H9 (cell line): Measurements from ENCODE around the gene KIF15. TPM values are rescaled to one million over a fixed set of nuclear protein-coding genes. Genes with fewer than 3 reads are reported as not detected.

Experiments
- DNase-seq: peaks from one replicate; pipeline ENCODE4 v3.0.0-alpha.2; 2017
- H2AFZ ChIP-seq: one replicate; pipeline ENCODE4 v1.6.1; 2013; ENCODE audit warnings: mild to moderate bottlenecking, low read length, control low read depth, moderate library complexity
- H2AK5ac ChIP-seq: 2 replicates; pipeline ENCODE4 v1.6.1; 2013; ENCODE audit warnings: low read length, control low read depth, mixed read lengths; ENCODE audit not compliant: insufficient read length
- H2BK120ac ChIP-seq: one replicate; pipeline ENCODE4 v1.6.1; 2013; ENCODE audit warnings: low read depth, mild to moderate bottlenecking, low read length, control low read depth, inconsistent platforms; ENCODE audit not compliant: poor library complexity, severe bottlenecking
- H2BK12ac ChIP-seq: 2 replicates; pipeline ENCODE4 v1.6.1; 2013; ENCODE audit warnings: low read length, control low read depth, mixed read lengths, low read depth; ENCODE audit not compliant: insufficient read length
- H2BK15ac ChIP-seq: 2 replicates; pipeline ENCODE4 v1.6.1; 2013; ENCODE audit warnings: low read depth, low read length, control low read depth
- H2BK20ac ChIP-seq: one replicate; pipeline ENCODE4 v1.6.1; 2013; ENCODE audit warnings: low read depth, mild to moderate bottlenecking, low read length, control low read depth, inconsistent platforms; ENCODE audit not compliant: poor library complexity, severe bottlenecking
- H2BK5ac ChIP-seq: 2 replicates; pipeline ENCODE4 v1.6.1; 2013; ENCODE audit warnings: low read length, control low read depth, mixed read lengths; ENCODE audit not compliant: insufficient read length
- H3K14ac ChIP-seq: 2 replicates; pipeline ENCODE4 v1.6.1; 2013; ENCODE audit warnings: low read length, control low read depth; ENCODE audit not compliant: insufficient read depth
- H3K18ac ChIP-seq: 2 replicates; pipeline ENCODE4 v1.6.1; 2013; ENCODE audit warnings: low read depth, mild to moderate bottlenecking, mixed read lengths, low read length, control low read depth; ENCODE audit not compliant: insufficient read length
- H3K23ac ChIP-seq: 2 replicates; pipeline ENCODE4 v1.6.1; 2013; ENCODE audit warnings: low read length, control low read depth, mixed read lengths, low read depth; ENCODE audit not compliant: insufficient read length
- H3K23me2 ChIP-seq: 2 replicates; pipeline ENCODE4 v1.6.1; 2013; ENCODE audit warnings: low read depth, mild to moderate bottlenecking, mixed read lengths, low read length, control low read depth; ENCODE audit not compliant: insufficient read length, poor library complexity, severe bottlenecking
- H3K27ac ChIP-seq: 2 replicates; pipeline ENCODE4 v1.5.1; 2013; ENCODE audit warnings: low read length, control low read depth, mixed read lengths, low read depth; ENCODE audit not compliant: insufficient read length
- H3K27me3 ChIP-seq: 2 replicates; pipeline ENCODE4 v1.6.1; 2013; ENCODE audit warnings: low read length, control low read depth, inconsistent platforms; ENCODE audit not compliant: insufficient read depth
- H3K4ac ChIP-seq: 2 replicates; pipeline ENCODE4 v1.6.1; 2013; ENCODE audit warnings: low read depth, mild to moderate bottlenecking, control low read depth, inconsistent platforms, low read length, moderate library complexity
- H3K4me1 ChIP-seq: 2 replicates; pipeline ENCODE4 v1.6.1; 2013; ENCODE audit warnings: low read length, control low read depth, inconsistent platforms; ENCODE audit not compliant: insufficient read depth
- H3K4me2 ChIP-seq: 2 replicates; pipeline ENCODE4 v1.6.1; 2013; ENCODE audit warnings: low read length, control low read depth, mixed read lengths; ENCODE audit not compliant: insufficient read length, insufficient read depth
- H3K56ac ChIP-seq: 2 replicates; pipeline ENCODE4 v1.6.1; 2013; ENCODE audit warnings: low read depth, mild to moderate bottlenecking, mixed read lengths, low read length, control low read depth; ENCODE audit not compliant: insufficient read length
- H3K79me1 ChIP-seq: 2 replicates; pipeline ENCODE4 v1.6.1; 2013; ENCODE audit warnings: low read depth, mild to moderate bottlenecking, moderate library complexity, low read length, control low read depth, inconsistent platforms; ENCODE audit not compliant: insufficient read depth, poor library complexity, severe bottlenecking
- H3K79me2 ChIP-seq: 2 replicates; pipeline ENCODE4 v1.6.1; 2013; ENCODE audit warnings: low read length, control low read depth, inconsistent platforms; ENCODE audit not compliant: insufficient read depth
- H3K9ac ChIP-seq: 2 replicates; pipeline ENCODE4 v1.6.1; 2013; ENCODE audit warnings: low read length, control low read depth, mixed read lengths; ENCODE audit not compliant: insufficient read length; ENCODE audit errors: extremely low read depth
- H3K9me3 ChIP-seq: one replicate; pipeline ENCODE4 v1.6.1; 2013; ENCODE audit warnings: low read depth, low read length, inconsistent platforms; ENCODE audit not compliant: control insufficient read depth
- H3T11ph ChIP-seq: one replicate; pipeline ENCODE4 v1.6.1; 2013; ENCODE audit warnings: mild to moderate bottlenecking, low read length, control low read depth, inconsistent platforms
- H4K20me1 ChIP-seq: one replicate; pipeline ENCODE4 v1.6.1; 2013; ENCODE audit not compliant: control insufficient read depth, insufficient read length, insufficient read depth
- H4K5ac ChIP-seq: 2 replicates; pipeline ENCODE4 v1.6.1; 2013; ENCODE audit warnings: low read depth, mild to moderate bottlenecking, mixed read lengths, low read length, control low read depth; ENCODE audit not compliant: insufficient read length
- H4K8ac ChIP-seq: replicated peaks from 2 replicates; pipeline ENCODE4 v1.6.1; 2013; ENCODE audit warnings: low read length, control low read depth, mixed read lengths, low read depth; ENCODE audit not compliant: insufficient read length
- H4K91ac ChIP-seq: 2 replicates; pipeline ENCODE4 v1.6.1; 2013; ENCODE audit warnings: low read depth, mild to moderate bottlenecking, moderate library complexity, mixed read lengths, low read length, control low read depth; ENCODE audit not compliant: insufficient read length
- H3K27ac Mint-ChIP-seq, 3 experiments: 2 replicates in 2 of 3; 3 replicates in 1 of 3; pipeline ENCODE4 v1.8.0; 2020 to 2021; ENCODE audit warnings: mixed read lengths in 3 of 3, mild to moderate bottlenecking in 1 of 3, moderate library complexity in 1 of 3
- H3K27me3 Mint-ChIP-seq: 2 replicates; pipeline ENCODE4 v1.8.0; 2021; ENCODE audit warnings: low read depth, mild to moderate bottlenecking, moderate library complexity, mixed read lengths
- H3K36me3 Mint-ChIP-seq, 3 experiments: 2 replicates in 2 of 3; 3 replicates in 1 of 3; pipeline ENCODE4 v1.8.0; 2020 to 2021; ENCODE audit warnings: low read depth in 3 of 3, mixed read lengths in 3 of 3; ENCODE audit not compliant: insufficient read depth in 1 of 3
- H3K4me1 Mint-ChIP-seq, 2 experiments: 2 replicates each; pipeline ENCODE4 v1.8.0; 2020; ENCODE audit warnings: mixed read lengths in 2 of 2
- H3K4me3 Mint-ChIP-seq, 2 experiments: 2 replicates in 1 of 2; 3 replicates in 1 of 2; pipeline ENCODE4 v1.8.0; 2020 to 2021; ENCODE audit warnings: mild to moderate bottlenecking in 2 of 2, mixed read lengths in 2 of 2, moderate library complexity in 1 of 2
- H3K9me3 Mint-ChIP-seq, 2 experiments: 2 replicates in 1 of 2; 3 replicates in 1 of 2; pipeline ENCODE4 v1.8.0; 2020; ENCODE audit warnings: mild to moderate bottlenecking in 2 of 2, mixed read lengths in 2 of 2, moderate library complexity in 1 of 2
- WGBS: extraction: QIAGEN DNeasy Blood & Tissue Kit; methylation state at CpG from one replicate; pipeline ENCODE4 v1.1.7; 2013; ENCODE audit warnings: missing lambda C conversion rate, low lambda C conversion rate, mixed read lengths; ENCODE audit not compliant: insufficient read length; ENCODE audit errors: extremely low coverage; 5-methylcytosine and 5-hydroxymethylcytosine counted together
- total RNA-seq: library from RNA; stranded (reverse); gene quantifications from 2 replicates; pipeline ENCODE4 v1.2.1, GENCODE V29; 2021
- TF ChIP-seq, protein P1 (sequence below): fragments of 200-600 bp; sonication (generic); conservative IDR thresholded peaks from 3 replicates; pipeline ENCODE4 v1.8.0; 2021; ENCODE audit warnings: antibody characterized with exemption, mild to moderate bottlenecking

Gene KIF15
- total RNA-seq, 1 experiment from 2014 or later = 25.0 TPM

DNA sequence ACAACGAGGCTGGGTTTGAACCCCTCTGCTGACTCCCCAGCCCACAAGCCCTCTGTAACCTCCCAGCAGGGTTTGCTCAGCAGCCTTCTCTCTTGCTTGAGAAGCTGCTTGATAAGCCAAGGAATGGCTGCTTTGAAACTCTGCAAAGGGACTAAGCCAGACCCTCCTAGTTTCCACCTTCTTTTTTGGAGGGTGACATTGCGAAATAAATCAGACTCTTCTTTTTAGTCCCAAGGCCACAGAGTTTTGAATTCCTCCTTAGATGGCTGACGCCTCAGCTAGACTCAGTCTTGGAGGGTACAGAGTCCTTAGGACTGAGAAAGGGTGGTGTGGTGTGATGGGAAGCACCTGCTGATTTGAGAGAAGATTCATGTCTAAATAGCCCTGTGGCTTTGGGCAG lies 114.0 kb downstream of the KIF15 start:
- no peak overlapping the region for H3K9ac ChIP-seq
- H2AK5ac ChIP-seq = no peak overlapping the region
- H2BK20ac ChIP-seq = no peak overlapping the region
- H3K36me3 Mint-ChIP-seq = no peaks in the 10 kb centered on the region
- TF ChIP-seq, protein P1, sequence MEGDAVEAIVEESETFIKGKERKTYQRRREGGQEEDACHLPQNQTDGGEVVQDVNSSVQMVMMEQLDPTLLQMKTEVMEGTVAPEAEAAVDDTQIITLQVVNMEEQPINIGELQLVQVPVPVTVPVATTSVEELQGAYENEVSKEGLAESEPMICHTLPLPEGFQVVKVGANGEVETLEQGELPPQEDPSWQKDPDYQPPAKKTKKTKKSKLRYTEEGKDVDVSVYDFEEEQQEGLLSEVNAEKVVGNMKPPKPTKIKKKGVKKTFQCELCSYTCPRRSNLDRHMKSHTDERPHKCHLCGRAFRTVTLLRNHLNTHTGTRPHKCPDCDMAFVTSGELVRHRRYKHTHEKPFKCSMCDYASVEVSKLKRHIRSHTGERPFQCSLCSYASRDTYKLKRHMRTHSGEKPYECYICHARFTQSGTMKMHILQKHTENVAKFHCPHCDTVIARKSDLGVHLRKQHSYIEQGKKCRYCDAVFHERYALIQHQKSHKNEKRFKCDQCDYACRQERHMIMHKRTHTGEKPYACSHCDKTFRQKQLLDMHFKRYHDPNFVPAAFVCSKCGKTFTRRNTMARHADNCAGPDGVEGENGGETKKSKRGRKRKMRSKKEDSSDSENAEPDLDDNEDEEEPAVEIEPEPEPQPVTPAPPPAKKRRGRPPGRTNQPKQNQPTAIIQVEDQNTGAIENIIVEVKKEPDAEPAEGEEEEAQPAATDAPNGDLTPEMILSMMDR = no peak
- H2BK15ac ChIP-seq = no peak overlapping the region
- no peak overlapping the region for H3K27ac ChIP-seq
- no peak overlapping the region for H4K91ac ChIP-seq
- peaks cover 0 to 3% of the 10 kb centered on the region in 2 experiments; a peak in 1 of 4 replicates for H3K4me1 Mint-ChIP-seq
- H3K4me1 ChIP-seq = no peaks in the 10 kb centered on the region
- H3K4me3 Mint-ChIP-seq = no peak overlapping the region
- DNase-seq = no peak
- no peaks in the 10 kb centered on the region for H3K79me1 ChIP-seq
- H2BK120ac ChIP-seq = no peak overlapping the region
- no peaks in the 10 kb centered on the region for H4K20me1 ChIP-seq
- H3K79me2 ChIP-seq = no peaks in the 10 kb centered on the region
- H2BK5ac ChIP-seq = no peak overlapping the region
- H3K27me3 Mint-ChIP-seq = peaks cover 1% of the 10 kb centered on the region; the same call in 1 of the 2 replicates
- no peak overlapping the region for H3T11ph ChIP-seq
- no peak overlapping the region for H3K14ac ChIP-seq
- H3K23ac ChIP-seq = no peak overlapping the region
- H3K18ac ChIP-seq = no peak overlapping the region
- H3K4me2 ChIP-seq = no peak overlapping the region
- no peak overlapping the region for H3K4ac ChIP-seq
- no peaks in the 10 kb centered on the region for H3K9me3 Mint-ChIP-seq
- no peaks in the 10 kb centered on the region for H3K9me3 ChIP-seq
- no peak overlapping the region for H2AFZ ChIP-seq
- no peaks in the 10 kb centered on the region for H3K23me2 ChIP-seq
- H4K8ac ChIP-seq = no peak overlapping the region
- no peak overlapping the region for H3K56ac ChIP-seq
- H3K27me3 ChIP-seq = no peaks in the 10 kb centered on the region
- no CpG with 5 or more reads among the region's 3 CpGs for WGBS
- H3K27ac Mint-ChIP-seq = no peak overlapping the region
- no peak overlapping the region for H2BK12ac ChIP-seq
- H4K5ac ChIP-seq = no peak overlapping the region
